MM.1S (cell line): ENCODE data around the gene SLC13A2.

Experiments
- EZH2 ChIP-seq: fragments of 300-600 bp; sonication (generic); optimal IDR thresholded peaks from 2 replicates; pipeline ENCODE3; 2017; ENCODE audit warnings: low read depth, mild to moderate bottlenecking, antibody characterized with exemption, low read length, mixed read lengths
- EZH2phosphoT487 ChIP-seq: fragments of 300-600 bp; sonication (generic); IDR thresholded peaks from 2 replicates; pipeline ENCODE4 v1.6.1; 2018; ENCODE audit warnings: antibody characterized with exemption, low read length
- TF ChIP-seq, protein P1 (sequence below): fragments of 300-600 bp; sonication (generic); IDR thresholded peaks from 2 replicates; pipeline ENCODE4 v1.5.1; 2016; ENCODE audit warnings: antibody characterized with exemption, low read length, mixed read lengths

DNA sequence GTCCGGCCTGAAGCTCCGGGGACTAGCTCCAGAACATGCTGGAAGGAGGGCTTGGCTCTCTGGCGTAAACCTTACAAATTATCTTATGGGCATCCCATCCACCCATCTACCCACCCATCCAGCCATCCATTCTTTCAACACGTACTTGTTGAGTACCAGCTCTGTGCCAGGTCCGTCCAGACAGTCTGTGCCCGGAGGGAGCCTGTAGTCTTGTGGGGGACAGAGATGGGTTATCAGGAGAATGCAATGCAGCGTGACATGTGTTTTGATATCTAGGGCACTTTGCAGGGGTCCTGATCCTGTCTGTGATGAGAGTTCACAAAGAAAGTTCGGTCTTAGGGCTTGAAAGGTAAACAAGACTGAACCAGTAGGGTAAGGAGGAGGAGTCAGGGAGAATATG lies 4.1 kb upstream of the SLC13A2 start:
- TF ChIP-seq, protein P1, sequence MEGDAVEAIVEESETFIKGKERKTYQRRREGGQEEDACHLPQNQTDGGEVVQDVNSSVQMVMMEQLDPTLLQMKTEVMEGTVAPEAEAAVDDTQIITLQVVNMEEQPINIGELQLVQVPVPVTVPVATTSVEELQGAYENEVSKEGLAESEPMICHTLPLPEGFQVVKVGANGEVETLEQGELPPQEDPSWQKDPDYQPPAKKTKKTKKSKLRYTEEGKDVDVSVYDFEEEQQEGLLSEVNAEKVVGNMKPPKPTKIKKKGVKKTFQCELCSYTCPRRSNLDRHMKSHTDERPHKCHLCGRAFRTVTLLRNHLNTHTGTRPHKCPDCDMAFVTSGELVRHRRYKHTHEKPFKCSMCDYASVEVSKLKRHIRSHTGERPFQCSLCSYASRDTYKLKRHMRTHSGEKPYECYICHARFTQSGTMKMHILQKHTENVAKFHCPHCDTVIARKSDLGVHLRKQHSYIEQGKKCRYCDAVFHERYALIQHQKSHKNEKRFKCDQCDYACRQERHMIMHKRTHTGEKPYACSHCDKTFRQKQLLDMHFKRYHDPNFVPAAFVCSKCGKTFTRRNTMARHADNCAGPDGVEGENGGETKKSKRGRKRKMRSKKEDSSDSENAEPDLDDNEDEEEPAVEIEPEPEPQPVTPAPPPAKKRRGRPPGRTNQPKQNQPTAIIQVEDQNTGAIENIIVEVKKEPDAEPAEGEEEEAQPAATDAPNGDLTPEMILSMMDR, result no peak
- TF ChIP-seq EZH2phosphoT487 (no peak), EZH2 (no peak)
